HG02610 (cell line): ENCODE data around the gene HIBCH.
"Not testable (repeated sequence)": the region's sequence is repeated elsewhere in the genome, so short reads cannot be mapped to it uniquely, and the experiment has no call there.

Experiments
- ATAC-seq: cut with Tn5 transposase; IDR thresholded peaks from one replicate; pipeline ENCODE4 v1.9.1; 2021; ENCODE audit warnings: mild to moderate bottlenecking, moderate library complexity; ENCODE audit not compliant: unreplicated experiment

The HIBCH gene

GRCh38 chr2:190343536-190344275 lies 24.1 kb upstream of the HIBCH start, which contains the start of gene INPP1:
Gene INPP1 (plus strand): TSS chr2:190343589. CDS start chr2:190360103, 16,514 bp downstream.
- ATAC-seq, result peak; percentile 60

- no peak for ATAC-seq
These were observed 23.5 kb upstream of the HIBCH start for GRCh38 chr2:190343089-190343535.

DNA sequence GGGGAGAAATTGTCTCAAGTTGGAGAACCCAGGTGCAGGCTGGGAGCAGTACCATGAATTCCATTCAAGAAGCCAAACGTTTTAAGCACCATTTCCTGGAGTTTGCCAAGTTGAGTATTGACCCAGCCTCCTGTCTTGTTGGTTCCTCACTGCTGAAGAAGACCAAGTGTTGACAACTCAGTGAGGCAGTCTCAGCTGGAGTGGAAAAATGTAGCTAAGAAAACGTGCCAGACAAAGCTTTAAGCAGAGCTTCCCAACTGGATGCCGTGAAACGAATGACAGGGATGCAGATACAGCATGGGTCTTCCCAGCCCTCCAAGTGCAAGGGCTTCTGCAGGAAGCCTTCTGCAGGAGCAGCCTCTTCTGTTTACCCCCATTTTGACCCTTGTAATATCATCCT lies 23.0 kb upstream of the HIBCH start:
- no peak for ATAC-seq

DNA sequence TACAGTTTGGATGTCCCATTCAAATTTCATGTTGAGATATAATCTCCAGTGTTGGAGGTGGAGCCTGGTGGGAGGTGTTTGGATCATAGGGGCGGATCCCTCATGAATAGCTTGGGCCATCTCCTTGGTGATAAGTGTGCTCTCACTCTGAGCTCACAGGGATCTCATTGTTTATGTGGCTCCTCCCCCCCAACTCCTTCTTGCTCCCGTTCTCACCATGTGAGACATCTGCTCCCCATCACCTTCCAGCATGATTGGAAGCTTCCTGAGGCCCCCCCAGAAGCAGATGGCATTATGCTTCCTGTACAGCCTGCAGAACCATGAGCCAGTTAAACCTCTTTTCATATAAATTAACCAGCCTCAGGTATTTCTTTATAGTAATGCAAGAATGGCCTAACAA lies 20.7 kb upstream of the HIBCH start:
- no peak for ATAC-seq

- no peak for ATAC-seq
These were observed 19.8 kb upstream of the HIBCH start for GRCh38 chr2:190339394-190339793.

- ATAC-seq, result no peak
These were observed 18.8 kb upstream of the HIBCH start for GRCh38 chr2:190338453-190338852.

- ATAC-seq, result no peak
These were observed 16.8 kb upstream of the HIBCH start for GRCh38 chr2:190336420-190336819.

DNA sequence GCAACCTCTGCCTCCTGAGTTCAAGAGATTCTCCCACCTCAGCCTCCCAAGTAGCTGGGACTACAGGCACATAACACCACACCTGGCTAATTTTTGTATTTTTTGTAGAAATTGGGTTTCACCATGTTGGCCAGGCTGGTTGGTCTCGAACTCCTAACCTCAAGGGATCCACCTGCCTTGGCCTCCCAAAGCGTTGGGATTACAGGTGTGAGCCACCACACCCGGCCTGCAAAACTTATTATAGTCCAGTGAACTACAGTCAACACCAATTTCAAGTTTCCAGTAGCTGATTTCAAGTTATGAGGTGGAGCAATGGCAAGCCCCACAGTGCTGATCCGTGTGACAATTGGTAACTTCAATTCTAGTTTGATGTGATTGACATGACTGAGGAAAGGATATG lies 16.0 kb upstream of the HIBCH start:
- ATAC-seq, result not testable (repeated sequence)

DNA sequence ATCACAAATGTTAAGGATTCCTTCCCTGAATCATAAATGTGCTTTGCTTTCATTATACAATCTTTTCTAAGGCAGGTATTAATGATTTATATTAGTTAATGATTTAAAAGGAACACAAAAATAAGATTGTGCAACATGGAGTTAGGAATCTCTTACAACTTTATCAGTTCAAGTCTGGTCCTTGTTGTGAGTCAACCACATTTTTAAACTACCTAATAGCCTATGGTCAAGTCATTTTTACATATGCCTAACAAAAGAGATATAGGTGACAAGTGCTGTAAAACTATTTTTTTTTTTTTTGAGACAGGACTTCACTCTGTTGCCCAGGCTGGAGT lies 15.6 kb upstream of the HIBCH start:
- no peak for ATAC-seq

GRCh38 chr2:190334479-190335224 lies 15.0 kb upstream of the HIBCH start:
- ATAC-seq, result no peak

- no peak for ATAC-seq
These were observed 14.3 kb upstream of the HIBCH start for GRCh38 chr2:190333928-190334327.

GRCh38 chr2:190333395-190333794 lies 13.8 kb upstream of the HIBCH start:
- ATAC-seq, result no peak

DNA sequence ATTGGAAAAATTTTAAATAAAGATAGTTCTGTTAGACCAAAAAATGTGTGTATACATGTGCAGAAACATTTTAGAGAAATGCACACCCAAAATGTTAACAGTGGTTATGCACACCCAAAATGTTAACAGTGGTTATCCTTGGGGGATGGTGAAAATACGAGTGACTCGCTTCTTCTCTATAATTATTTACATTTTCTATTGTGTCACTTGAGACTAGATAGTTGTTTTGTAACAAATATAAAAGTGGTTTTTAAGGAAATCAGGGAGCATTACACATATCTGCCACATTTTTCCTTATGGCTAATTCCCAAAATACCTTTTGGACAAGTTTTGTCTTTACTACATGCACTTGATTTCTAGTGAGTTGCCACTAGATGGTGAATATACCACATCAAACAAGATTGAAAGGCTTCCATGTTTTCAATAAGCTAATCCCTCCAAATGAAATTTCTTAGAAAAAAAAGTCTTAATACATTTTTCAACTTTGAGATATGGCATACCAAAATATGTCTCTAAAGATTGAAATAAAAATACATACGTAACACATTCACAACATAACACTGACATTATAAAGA lies 9.0 kb upstream of the HIBCH start:
- no peak for ATAC-seq

DNA sequence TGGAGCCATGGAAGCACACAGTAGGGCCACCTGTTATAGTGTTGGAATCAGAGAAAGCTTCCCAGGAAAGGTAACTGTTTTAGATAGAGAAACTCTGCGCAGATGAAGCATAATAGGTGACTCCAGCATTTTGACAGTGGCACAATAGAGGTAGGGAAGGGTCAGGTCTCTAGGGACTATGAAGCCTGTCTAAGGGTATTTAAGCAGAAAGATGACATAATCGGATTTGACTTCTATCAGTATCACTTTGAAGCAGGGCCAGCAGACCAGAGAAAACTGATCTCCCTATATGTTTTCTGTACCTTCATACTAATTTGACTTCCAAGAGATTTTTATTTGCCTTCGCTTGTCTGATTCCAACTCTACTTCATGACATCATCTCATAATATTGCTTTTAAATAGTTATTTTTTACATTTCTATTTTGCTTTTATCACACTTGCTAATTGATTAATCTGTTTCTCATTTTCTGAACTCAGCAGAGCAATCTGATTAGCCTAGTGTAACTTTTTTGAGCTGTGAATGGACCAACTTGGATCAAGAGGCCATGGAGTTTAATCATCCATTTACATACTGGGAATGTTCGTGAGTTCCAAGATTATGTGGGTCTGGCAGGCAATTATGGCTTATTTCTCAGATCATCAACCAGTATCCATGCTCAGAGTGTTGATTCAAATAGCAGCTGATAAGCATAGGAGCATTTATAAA lies 8.4 kb upstream of the HIBCH start:
- no peak for ATAC-seq

DNA sequence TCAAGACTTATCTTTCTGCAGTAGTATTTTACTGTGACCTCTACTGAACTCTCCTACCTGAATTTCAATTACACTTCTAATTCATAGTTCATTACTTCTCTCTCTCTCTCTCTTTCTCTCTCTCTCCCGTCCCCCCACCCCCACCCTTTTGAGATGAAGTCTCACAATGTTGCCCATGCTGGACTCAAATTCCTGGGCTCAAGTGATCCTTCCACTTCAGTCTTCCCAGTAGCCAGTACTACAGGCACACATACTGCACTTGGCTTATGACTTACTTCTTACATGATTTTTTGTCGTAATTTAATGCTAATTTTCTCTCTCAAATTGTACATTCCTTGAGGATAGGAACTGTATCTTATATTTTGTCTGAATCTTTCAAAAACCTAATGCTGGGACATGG lies 6.0 kb upstream of the HIBCH start:
- no peak for ATAC-seq

- no peak for ATAC-seq
These were observed 3.8 kb upstream of the HIBCH start for GRCh38 chr2:190323406-190323805.

- peak; percentile 21 for ATAC-seq
These were observed 1.1 kb upstream of the HIBCH start for GRCh38 chr2:190320696-190321095.

GRCh38 chr2:190318931-190319554 lies 583 bp downstream of the HIBCH start:
- peak; percentile 15 for ATAC-seq

DNA sequence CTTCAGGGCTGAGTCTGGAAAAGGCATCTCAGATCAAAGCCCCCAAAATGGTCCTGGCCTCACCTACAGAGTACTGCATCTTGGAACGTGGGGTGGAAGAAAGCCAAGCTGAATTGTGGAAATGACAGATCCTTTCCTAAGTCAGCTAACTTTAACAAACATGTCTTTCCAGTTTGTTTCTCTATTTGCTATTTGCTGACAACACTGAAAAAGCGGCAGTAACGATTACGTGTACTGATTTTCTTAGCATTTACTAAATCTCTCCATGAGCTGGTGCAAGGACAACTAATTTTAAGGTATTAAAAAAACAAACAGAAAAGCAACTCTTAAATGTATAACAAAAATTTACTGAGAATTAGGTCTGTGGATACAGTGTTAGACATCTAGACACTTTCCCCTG lies 1.1 kb downstream of the HIBCH start:
- no peak for ATAC-seq

DNA sequence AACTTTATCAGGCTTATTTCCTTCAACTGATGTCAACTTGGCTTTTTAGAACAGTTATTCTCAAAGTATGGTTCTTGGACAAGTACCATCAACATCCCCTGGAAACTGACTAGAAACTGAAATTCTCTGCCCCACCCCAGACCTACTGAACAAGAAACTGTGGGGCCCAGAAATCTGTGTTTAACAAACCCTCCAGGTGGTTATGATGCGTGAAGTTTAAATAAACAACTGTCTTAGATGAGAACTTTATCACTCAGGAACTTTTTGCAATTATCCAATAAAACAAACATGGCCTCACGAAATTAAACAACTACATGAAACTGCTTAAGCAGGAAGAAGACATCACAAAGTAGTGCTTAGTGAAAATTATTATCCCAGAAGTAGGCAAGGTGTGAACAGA lies 4.4 kb downstream of the HIBCH start:
- no peak for ATAC-seq

- no peak for ATAC-seq
These were observed 5.7 kb downstream of the HIBCH start for GRCh38 chr2:190313880-190314279.
